COLO668 (cell line): Measurements from ENCODE around the gene RNASE8.

Source experiments
- DNase-seq: peaks from one replicate; lab custom pipeline; 2025; ENCODE audit not compliant: unreplicated experiment; lab: John Stamatoyannopoulos, UW

The RNASE8 gene

GRCh38 chr14:21103710-21104447 is 46.3 kb downstream of the RNASE8 start:
- DNase-seq, result peak; percentile 98

- peak; percentile 85 for DNase-seq
Observed at GRCh38 chr14:21104448-21105060, 46.9 kb downstream of the RNASE8 start.

- DNase-seq, result no peak
Observed at GRCh38 chr14:21105095-21105494, 47.5 kb downstream of the RNASE8 start.

GRCh38 chr14:21106176-21106497 is 48.5 kb downstream of the RNASE8 start:
- DNase-seq, result no peak

- peak; percentile 76 for DNase-seq
Observed at GRCh38 chr14:21106498-21107282, 49.1 kb downstream of the RNASE8 start.

GRCh38 chr14:21107283-21107800 is 49.7 kb downstream of the RNASE8 start:
- DNase-seq, result no peak
